Stomach (tissue), 4 donors: ENCODE data around the gene NDST1.

Experiments used
- EP300 ChIP-seq: sonication (generic); formaldehyde crosslinking; IDR thresholded peaks from one replicate; pipeline ENCODE4 v1.6.1; 2017; ENCODE audit warnings: antibody characterized with exemption
- POLR2A ChIP-seq, 4 donors: fragments of 450-650 bp; IDR thresholded peaks; one replicate each; pipeline ENCODE4 v1.6.1; 2016; ENCODE audit warnings: antibody characterized with exemption in 4 of 4, control low read depth in 2 of 4, mild to moderate bottlenecking in 1 of 4, moderate library complexity in 1 of 4
- POLR2AphosphoS5 ChIP-seq, 3 donors: sonication (generic); formaldehyde crosslinking; IDR thresholded peaks; one replicate each; pipeline ENCODE4 v1.6.1; 2016; ENCODE audit warnings: antibody characterized with exemption in 3 of 3
- TF ChIP-seq, protein P1 (sequence below), 7 experiments: fragments of 450-650 bp in 4 of 7; fragments of 200-600 bp in 3 of 7; sonication (generic) in 3 of 7; IDR thresholded peaks; one replicate each; pipeline ENCODE4 v1.5.1; 2016 to 2019; ENCODE audit warnings: antibody characterized with exemption in 7 of 7, control low read depth in 2 of 7, mild to moderate bottlenecking in 1 of 7

DNA sequence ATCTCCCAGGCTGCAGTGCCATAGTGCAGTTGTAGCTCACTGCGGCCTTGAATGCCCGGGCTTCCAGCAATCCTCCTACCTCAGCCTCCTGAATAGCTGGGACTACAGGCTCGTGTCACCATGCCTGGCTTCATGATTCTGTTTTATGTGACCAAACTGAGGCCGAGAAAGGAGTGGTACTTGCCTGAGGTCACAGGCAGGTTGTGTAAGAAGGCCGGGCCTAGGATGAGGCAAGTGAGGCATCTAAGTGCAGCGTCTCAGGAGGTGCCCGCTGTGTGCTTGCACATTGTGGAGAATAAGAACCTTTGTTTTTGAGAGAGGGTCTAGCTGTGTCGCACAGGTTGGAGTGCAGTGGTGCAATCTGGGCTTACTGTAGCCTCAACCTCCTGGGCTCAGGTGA lies 2.1 kb upstream of the NDST1 start:
- TF ChIP-seq POLR2AphosphoS5 (IDR thresholded peaks at IDR 0.05), result no peak
- TF ChIP-seq, protein P1, sequence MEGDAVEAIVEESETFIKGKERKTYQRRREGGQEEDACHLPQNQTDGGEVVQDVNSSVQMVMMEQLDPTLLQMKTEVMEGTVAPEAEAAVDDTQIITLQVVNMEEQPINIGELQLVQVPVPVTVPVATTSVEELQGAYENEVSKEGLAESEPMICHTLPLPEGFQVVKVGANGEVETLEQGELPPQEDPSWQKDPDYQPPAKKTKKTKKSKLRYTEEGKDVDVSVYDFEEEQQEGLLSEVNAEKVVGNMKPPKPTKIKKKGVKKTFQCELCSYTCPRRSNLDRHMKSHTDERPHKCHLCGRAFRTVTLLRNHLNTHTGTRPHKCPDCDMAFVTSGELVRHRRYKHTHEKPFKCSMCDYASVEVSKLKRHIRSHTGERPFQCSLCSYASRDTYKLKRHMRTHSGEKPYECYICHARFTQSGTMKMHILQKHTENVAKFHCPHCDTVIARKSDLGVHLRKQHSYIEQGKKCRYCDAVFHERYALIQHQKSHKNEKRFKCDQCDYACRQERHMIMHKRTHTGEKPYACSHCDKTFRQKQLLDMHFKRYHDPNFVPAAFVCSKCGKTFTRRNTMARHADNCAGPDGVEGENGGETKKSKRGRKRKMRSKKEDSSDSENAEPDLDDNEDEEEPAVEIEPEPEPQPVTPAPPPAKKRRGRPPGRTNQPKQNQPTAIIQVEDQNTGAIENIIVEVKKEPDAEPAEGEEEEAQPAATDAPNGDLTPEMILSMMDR (IDR thresholded peaks at IDR 0.05), result no peak
- TF ChIP-seq EP300, result no peak
- TF ChIP-seq POLR2A (IDR thresholded peaks at IDR 0.05), result no peak
